ENCODE data around the gene BAIAP3. TPM values are rescaled to one million over a fixed set of nuclear protein-coding genes. Genes with fewer than 3 reads are reported as not detected.
A peak's percentile ranks its signal among the peaks of the same experiment; 100 is the strongest.

The BAIAP3 gene
- polyA plus RNA-seq, 1 donor = 8.1 TPM

DNA sequence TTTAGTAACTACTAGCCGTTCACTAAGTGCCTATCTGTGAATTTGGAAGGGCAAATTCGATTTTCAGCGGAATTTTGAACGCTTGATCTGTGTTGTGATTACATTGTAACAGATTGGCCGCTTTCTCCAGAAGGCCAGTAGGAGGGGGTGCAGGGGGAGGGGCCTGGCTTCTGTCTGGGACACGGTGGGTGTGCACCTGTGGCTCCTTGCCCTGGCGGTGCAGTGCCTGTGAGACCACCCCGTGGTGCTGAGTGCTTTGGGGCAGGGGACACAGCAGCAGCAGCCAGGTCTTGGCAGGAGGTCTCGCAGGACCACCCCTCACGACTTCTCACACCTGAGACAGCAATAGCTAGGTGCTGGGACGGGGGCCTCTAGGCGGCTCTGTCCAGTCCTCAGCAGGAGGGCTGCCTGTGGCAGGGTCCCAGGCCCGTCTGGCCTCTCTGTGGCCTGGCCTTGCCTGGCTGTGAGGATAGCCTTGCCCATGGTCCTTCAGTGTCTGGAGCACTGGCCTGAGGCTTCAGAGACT is 22.2 kb upstream of the BAIAP3 start:
- DNase-seq = no peak
- Histone ChIP-seq H3K9me3 (ENCODE audit: control insufficient read depth, low read depth, low read length) (peaks cover 6% of the 10 kb centered on the region), H3K4me3 (ENCODE audit: low read length) (peak overlapping the region; percentile 77), H3K4me1 (ENCODE audit: control insufficient read depth, insufficient read depth, low read length) (peaks cover 14% of the 10 kb centered on the region), H3K27me3 (ENCODE audit: control insufficient read depth, insufficient read depth, low read length) (no peaks in the 10 kb centered on the region), H3K27ac (ENCODE audit: low read length) (peak overlapping the region; percentile 97), H3K36me3 (ENCODE audit: control insufficient read depth, insufficient read depth, low read length) (peaks cover 37% of the 10 kb centered on the region)
- no CpG with 5 or more reads among the region's 13 CpGs for WGBS (ENCODE audit: insufficient coverage, low lambda C conversion rate)

DNA sequence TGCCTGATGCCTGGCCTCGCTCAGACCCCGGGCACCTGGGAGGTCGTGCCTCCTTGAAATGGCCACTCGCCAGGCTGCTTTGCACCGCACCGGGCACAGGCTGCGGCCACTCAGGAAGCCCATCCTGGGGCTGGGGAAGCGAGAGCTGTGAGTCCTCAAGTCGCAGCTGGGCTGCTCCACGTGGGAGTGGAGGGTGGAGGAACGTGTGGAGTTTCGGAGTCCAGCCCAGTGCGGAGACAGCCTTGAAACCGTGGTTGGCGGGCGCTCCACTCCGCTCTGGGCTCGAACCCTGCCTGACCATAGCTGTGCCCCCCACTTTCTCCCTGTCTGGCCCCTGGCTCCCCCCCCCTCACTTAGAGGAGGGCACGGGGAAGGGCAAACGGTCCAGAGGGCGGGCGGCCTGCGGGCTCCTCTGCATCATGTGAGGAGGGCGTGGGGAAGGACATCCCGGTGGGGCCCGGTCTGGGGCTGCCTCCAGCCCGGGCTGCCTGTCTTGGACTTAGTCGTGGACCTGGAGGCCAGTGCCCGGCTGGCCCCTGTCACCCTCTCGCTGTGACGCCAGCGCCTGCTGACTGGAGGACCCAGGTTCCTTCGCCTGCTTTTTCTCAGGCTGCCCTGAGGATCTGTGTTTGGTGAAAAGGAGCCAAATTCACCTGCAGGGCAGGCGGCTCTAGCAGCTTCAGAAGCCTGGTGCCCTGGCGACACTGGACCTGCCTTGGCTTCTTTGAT is 21.5 kb upstream of the BAIAP3 start:
- Histone ChIP-seq H3K4me3 (ENCODE audit: low read length) (peak overlapping the region; percentile 77), H3K27ac (ENCODE audit: low read length) (peak overlapping the region; percentile 97)
- no CpG with 5 or more reads among the region's 35 CpGs for WGBS (ENCODE audit: insufficient coverage, low lambda C conversion rate)

DNA sequence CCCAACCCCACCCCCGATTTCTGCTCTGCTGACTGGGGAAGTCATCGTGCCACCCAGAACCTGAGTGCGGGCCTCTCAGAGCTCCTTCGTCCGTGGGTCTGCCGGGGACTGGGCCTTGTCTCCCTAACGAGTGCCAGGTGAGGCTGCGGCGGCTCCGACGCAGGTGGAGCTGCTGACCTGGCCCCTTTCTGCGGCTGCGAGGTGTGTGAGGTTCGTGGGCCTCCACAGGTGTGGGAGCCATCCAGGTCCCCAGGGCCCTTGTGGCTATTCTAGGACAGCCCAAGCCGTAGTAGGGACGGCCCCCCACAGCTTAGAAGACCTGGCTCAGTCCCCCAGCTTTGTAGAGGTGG is 21.0 kb upstream of the BAIAP3 start:
- H3K4me3 ChIP-seq (ENCODE audit: low read length) = peak overlapping the region; percentile 77
- DNase-seq = no peak
- no peaks in the 10 kb centered on the region for H3K27me3 ChIP-seq (ENCODE audit: control insufficient read depth, insufficient read depth, low read length)
- peaks cover 48% of the 10 kb centered on the region for H3K36me3 ChIP-seq (ENCODE audit: control insufficient read depth, insufficient read depth, low read length)
- peaks cover 14% of the 10 kb centered on the region for H3K4me1 ChIP-seq (ENCODE audit: control insufficient read depth, insufficient read depth, low read length)
- no CpG with 5 or more reads among the region's 16 CpGs for WGBS (ENCODE audit: insufficient coverage, low lambda C conversion rate)
- peak overlapping the region; percentile 97 for H3K27ac ChIP-seq (ENCODE audit: low read length)
- H3K9me3 ChIP-seq (ENCODE audit: control insufficient read depth, low read depth, low read length) = peaks cover 6% of the 10 kb centered on the region

More for the DNA sequence above, 21.5 kb upstream of the BAIAP3 start:
- Histone ChIP-seq H3K4me1 (ENCODE audit: control insufficient read depth, insufficient read depth, low read length) (peaks cover 14% of the 10 kb centered on the region), H3K36me3 (ENCODE audit: control insufficient read depth, insufficient read depth, low read length) (peaks cover 43% of the 10 kb centered on the region), H3K9me3 (ENCODE audit: control insufficient read depth, low read depth, low read length) (peaks cover 6% of the 10 kb centered on the region), H3K27me3 (ENCODE audit: control insufficient read depth, insufficient read depth, low read length) (no peaks in the 10 kb centered on the region)
- DNase-seq = peak; percentile 84 to 92

GRCh38 chr16:1312903-1313302 is 20.5 kb upstream of the BAIAP3 start:
- H3K4me3 ChIP-seq (ENCODE audit: low read length) = peak overlapping the region; percentile 77
- H3K4me1 ChIP-seq (ENCODE audit: control insufficient read depth, insufficient read depth, low read length) = peaks cover 14% of the 10 kb centered on the region
- no CpG with 5 or more reads among the region's 15 CpGs for WGBS (ENCODE audit: insufficient coverage, low lambda C conversion rate)
- H3K27ac ChIP-seq (ENCODE audit: low read length) = peak overlapping the region; percentile 97
- peaks cover 53% of the 10 kb centered on the region for H3K36me3 ChIP-seq (ENCODE audit: control insufficient read depth, insufficient read depth, low read length)
- peaks cover 6% of the 10 kb centered on the region for H3K9me3 ChIP-seq (ENCODE audit: control insufficient read depth, low read depth, low read length)
- no peaks in the 10 kb centered on the region for H3K27me3 ChIP-seq (ENCODE audit: control insufficient read depth, insufficient read depth, low read length)
- DNase-seq = no peak

DNA sequence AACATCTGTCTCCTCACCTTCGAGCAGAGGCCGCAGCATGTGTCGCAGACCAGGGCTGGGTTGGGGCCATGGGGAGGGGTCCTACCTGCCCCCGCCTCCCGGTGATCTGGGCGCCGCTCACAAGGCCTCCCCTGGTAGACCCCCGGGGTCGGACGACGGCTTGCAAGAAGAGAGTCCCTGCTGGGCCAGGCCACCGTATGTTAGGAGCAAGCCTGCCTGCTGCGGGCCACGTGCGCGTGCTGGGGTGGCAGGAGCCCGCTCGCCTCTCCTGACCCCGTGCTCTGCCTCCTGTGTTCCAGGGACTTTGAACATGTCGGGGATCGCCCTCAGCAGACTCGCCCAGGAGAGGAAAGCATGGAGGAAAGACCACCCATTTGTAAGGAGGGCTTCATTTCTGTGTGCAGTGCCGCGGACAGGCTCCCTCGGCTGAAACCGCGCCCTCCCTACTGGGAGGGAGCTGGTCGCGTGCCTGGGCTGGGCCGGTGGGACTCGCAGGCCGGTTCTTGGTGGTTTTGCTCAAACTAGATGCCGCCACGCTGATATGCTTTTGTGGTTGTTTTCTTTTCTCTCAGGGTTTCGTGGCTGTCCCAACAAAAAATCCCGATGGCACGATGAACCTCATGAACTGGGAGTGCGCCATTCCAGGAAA is 19.6 kb upstream of the BAIAP3 start:
- DNase-seq = no peak
- no peak overlapping the region for H3K4me3 ChIP-seq (ENCODE audit: low read length)
- 100% methylated on average over 1 of the region's 38 CpGs for WGBS (ENCODE audit: insufficient coverage, low lambda C conversion rate)
- H3K36me3 ChIP-seq (ENCODE audit: control insufficient read depth, insufficient read depth, low read length) = peaks cover 62% of the 10 kb centered on the region
- no peak overlapping the region for H3K27ac ChIP-seq (ENCODE audit: low read length)
- H3K9me3 ChIP-seq (ENCODE audit: control insufficient read depth, low read depth, low read length) = peaks cover 6% of the 10 kb centered on the region
- H3K27me3 ChIP-seq (ENCODE audit: control insufficient read depth, insufficient read depth, low read length) = no peaks in the 10 kb centered on the region
- peaks cover 14% of the 10 kb centered on the region for H3K4me1 ChIP-seq (ENCODE audit: control insufficient read depth, insufficient read depth, low read length)

DNA sequence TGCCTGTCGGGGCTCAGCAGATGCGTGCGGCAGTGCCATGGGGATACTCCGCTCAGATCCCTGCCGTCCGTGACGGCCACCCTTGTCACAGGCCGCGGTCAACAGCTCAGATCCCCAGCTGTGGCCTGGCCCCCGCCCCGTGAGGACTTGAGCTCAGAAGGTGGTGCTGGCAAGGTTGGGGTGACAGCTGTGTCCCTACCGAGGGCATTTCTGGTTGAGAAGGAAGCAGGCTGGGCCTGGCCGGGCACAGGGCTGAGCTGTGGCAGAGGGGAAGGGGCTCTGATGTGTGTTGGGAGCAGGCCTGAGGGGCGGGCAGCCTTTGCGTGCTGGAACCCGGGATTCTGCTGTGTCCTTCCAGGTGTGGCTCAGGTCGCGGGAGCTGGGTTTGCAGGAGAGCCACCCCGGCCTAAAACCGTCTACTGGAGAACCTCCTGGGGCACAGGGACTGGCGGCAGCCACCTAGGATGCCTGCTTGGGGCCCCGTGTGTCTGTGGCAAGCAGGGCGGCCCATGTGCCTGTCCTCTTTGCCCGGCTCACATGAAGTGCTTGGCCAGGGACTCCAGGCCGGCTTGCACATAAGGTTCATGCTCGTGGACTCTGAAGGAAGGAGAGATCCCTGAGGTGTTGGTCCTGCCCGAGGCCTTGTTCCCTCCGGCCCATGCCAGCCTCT is 18.9 kb upstream of the BAIAP3 start:
- no peak for DNase-seq
- Histone ChIP-seq H3K9me3 (ENCODE audit: control insufficient read depth, low read depth, low read length) (peaks cover 9% of the 10 kb centered on the region), H3K36me3 (ENCODE audit: control insufficient read depth, insufficient read depth, low read length) (peaks cover 69% of the 10 kb centered on the region), H3K4me1 (ENCODE audit: control insufficient read depth, insufficient read depth, low read length) (peaks cover 14% of the 10 kb centered on the region), H3K27me3 (ENCODE audit: control insufficient read depth, insufficient read depth, low read length) (no peaks in the 10 kb centered on the region), H3K27ac (ENCODE audit: low read length) (no peak overlapping the region), H3K4me3 (ENCODE audit: low read length) (no peak overlapping the region)
- no CpG with 5 or more reads among the region's 28 CpGs for WGBS (ENCODE audit: insufficient coverage, low lambda C conversion rate)

DNA sequence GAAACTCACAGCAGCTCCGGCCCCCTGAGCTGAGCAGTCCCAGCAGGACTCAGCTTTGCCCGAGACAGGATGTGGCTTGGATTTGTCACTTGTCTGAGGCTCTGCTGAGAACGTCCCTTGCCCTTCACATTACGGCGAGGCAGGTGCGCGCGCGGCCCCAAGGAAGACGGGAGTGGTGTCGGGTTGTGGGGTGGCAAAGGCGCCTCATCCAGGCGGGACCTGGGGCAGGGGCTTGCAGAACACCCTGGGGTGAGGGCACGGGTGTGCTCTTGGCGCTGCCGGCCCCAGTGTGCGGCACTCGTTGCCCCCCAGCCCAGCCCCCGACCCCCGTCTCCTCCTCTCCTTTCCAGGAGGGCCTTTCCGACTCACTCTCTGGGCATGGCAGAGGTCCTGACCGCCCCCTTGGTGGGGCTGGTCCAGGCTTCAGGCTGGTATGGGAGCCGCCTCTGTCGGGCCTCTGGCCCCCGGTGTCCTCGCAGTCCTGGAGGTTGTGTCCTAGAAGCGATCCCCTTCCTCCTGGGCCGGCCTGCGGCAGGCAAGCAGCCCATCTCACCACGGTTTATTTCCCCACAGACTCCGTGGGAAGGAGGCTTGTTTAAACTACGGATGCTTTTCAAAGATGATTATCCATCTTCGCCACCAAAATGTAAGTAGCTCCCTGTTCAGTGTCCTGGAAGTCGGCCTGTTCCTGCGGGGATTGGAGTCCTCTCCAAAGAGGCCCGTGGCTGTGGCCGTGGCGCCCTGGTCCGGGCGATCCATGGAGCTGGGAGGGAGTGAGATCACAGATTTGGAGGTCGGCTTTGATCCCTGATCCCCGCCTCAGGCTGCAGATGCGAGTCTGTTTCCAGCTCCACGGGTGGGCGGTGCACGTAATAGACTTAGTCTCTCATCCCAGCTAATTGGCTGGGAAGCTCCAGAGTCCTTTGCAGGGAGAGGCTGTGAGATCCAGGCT is 18.1 kb upstream of the BAIAP3 start:
- peaks cover 77% of the 10 kb centered on the region for H3K36me3 ChIP-seq (ENCODE audit: control insufficient read depth, insufficient read depth, low read length)
- no peak overlapping the region for H3K27ac ChIP-seq (ENCODE audit: low read length)
- H3K4me3 ChIP-seq (ENCODE audit: low read length) = no peak overlapping the region
- WGBS (ENCODE audit: insufficient coverage, low lambda C conversion rate) = no CpG with 5 or more reads among the region's 46 CpGs
- DNase-seq = no peak
- peaks cover 9% of the 10 kb centered on the region for H3K9me3 ChIP-seq (ENCODE audit: control insufficient read depth, low read depth, low read length)
- no peaks in the 10 kb centered on the region for H3K27me3 ChIP-seq (ENCODE audit: control insufficient read depth, insufficient read depth, low read length)
- H3K4me1 ChIP-seq (ENCODE audit: control insufficient read depth, insufficient read depth, low read length) = peaks cover 14% of the 10 kb centered on the region

GRCh38 chr16:1316033-1316405 is 17.4 kb upstream of the BAIAP3 start:
- H3K9me3 ChIP-seq (ENCODE audit: control insufficient read depth, low read depth, low read length) = peaks cover 9% of the 10 kb centered on the region
- no peak overlapping the region for H3K27ac ChIP-seq (ENCODE audit: low read length)
- H3K4me1 ChIP-seq (ENCODE audit: control insufficient read depth, insufficient read depth, low read length) = peaks cover 14% of the 10 kb centered on the region
- no peak for DNase-seq
- no peaks in the 10 kb centered on the region for H3K27me3 ChIP-seq (ENCODE audit: control insufficient read depth, insufficient read depth, low read length)
- no CpG with 5 or more reads among the region's 14 CpGs for WGBS (ENCODE audit: insufficient coverage, low lambda C conversion rate)
- H3K4me3 ChIP-seq (ENCODE audit: low read length) = no peak overlapping the region
- H3K36me3 ChIP-seq (ENCODE audit: control insufficient read depth, insufficient read depth, low read length) = peaks cover 84% of the 10 kb centered on the region

DNA sequence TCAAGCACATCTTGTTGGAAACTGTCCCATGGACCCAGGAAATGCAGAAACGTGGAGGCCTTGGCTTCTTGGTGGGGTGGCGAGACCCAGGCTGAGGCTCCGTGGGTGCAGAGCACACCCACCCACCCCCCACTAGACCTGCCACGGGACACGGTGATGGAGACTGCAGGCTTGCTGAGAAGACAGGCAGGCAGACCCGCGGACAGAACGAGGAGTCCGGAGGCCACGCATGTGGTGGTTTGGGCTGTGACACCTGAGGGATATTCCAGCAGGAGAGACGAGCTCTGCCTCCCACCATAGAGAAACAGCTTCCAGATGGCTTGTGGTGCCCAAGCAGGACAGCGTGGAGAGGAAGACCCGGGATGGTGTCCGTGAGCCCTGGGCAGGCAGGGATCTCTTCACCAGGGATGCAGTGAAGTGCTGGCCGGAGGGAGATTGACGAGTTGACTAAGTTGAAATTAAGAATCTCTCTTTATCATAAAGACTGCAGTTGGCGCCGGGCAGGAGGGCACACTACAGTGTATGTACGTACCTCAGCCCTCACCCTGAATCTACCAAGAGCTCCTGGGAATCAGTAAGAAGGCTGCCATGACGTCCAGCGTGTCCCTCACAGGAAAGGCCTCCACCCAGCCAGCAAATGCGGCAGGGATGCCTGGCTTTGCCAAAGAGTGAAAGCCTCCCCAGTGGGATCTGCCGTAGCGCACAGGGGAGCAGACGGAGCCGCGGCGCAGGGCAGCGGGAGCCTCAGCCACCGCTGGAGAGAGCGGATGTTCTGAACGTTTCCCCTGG is 15.8 kb upstream of the BAIAP3 start:
- H3K36me3 ChIP-seq (ENCODE audit: control insufficient read depth, insufficient read depth, low read length) = peaks cover 91% of the 10 kb centered on the region
- no CpG with 5 or more reads among the region's 32 CpGs for WGBS (ENCODE audit: insufficient coverage, low lambda C conversion rate)
- no peak for DNase-seq
- no peaks in the 10 kb centered on the region for H3K27me3 ChIP-seq (ENCODE audit: control insufficient read depth, insufficient read depth, low read length)
- peaks cover 5% of the 10 kb centered on the region for H3K4me1 ChIP-seq (ENCODE audit: control insufficient read depth, insufficient read depth, low read length)
- no peak overlapping the region for H3K4me3 ChIP-seq (ENCODE audit: low read length)
- H3K9me3 ChIP-seq (ENCODE audit: control insufficient read depth, low read depth, low read length) = peaks cover 9% of the 10 kb centered on the region
- no peak overlapping the region for H3K27ac ChIP-seq (ENCODE audit: low read length)
